Brain microvascular endothelial cell (primary cell): ENCODE results near the gene PHLDA1.

Experiments
- DNase-seq: peaks from one replicate; pipeline ENCODE4 v3.0.0-alpha.2; 2020
- H3K27ac ChIP-seq: fragments of 250-450 bp; sonication (Bioruptor Pico); 2 replicates; pipeline ENCODE4 v1.5.1; 2020; ENCODE audit warnings: mild to moderate bottlenecking, moderate library complexity
- H3K27me3 ChIP-seq: fragments of 250-450 bp; sonication (Bioruptor Pico); replicated peaks from 2 replicates; pipeline ENCODE4 v1.5.1; 2020; ENCODE audit warnings: mild to moderate bottlenecking
- H3K36me3 ChIP-seq: fragments of 250-450 bp; sonication (Bioruptor Pico); replicated peaks from 2 replicates; pipeline ENCODE4 v1.5.1; 2020; ENCODE audit warnings: mild to moderate bottlenecking
- H3K4me3 ChIP-seq: 2 replicates; pipeline ENCODE4 v1.5.1; 2011; ENCODE audit warnings: low read depth, mild to moderate bottlenecking, control low read depth, low read length, moderate library complexity
- CTCF ChIP-seq: IDR thresholded peaks from 2 replicates; pipeline ENCODE4 v1.5.1; 2011; ENCODE audit warnings: low read depth, mild to moderate bottlenecking, moderate library complexity, low read length, control low read depth, inconsistent platforms; ENCODE audit errors: missing control alignments
- in situ Hi-C: cut with HindIII; loops from 2 replicates; pipeline ENCODE4 v1.10.0; 2017; ENCODE audit warnings: low sequenced_read_pairs, low pct_ligation_motif_present

PHLDA1 gene

GRCh38 chr12:76060111-76060510 lies 28.5 kb upstream of the PHLDA1 start:
- no peak overlapping the region for H3K4me3 ChIP-seq
- TF ChIP-seq CTCF, result no peak
- DNase-seq, result no peak
- peaks cover 50% of the 10 kb centered on the region for H3K36me3 ChIP-seq
- no peaks in the 10 kb centered on the region for H3K27me3 ChIP-seq
- in situ Hi-C loops, result no loop called here
- no peak overlapping the region for H3K27ac ChIP-seq

GRCh38 chr12:76057326-76057725 lies 25.8 kb upstream of the PHLDA1 start:
- no peak for DNase-seq
- Histone ChIP-seq H3K27ac (no peak overlapping the region), H3K27me3 (no peaks in the 10 kb centered on the region), H3K36me3 (peaks cover 63% of the 10 kb centered on the region), H3K4me3 (no peak overlapping the region)
- TF ChIP-seq CTCF, result no peak
- in situ Hi-C loops, result no loop called here

- H3K36me3 ChIP-seq, result peaks cover 62% of the 10 kb centered on the region
- H3K27ac ChIP-seq, result no peak overlapping the region
- DNase-seq, result no peak
- TF ChIP-seq CTCF, result peak; percentile 25
- H3K4me3 ChIP-seq, result no peak overlapping the region
- H3K27me3 ChIP-seq, result no peaks in the 10 kb centered on the region
- in situ Hi-C loops, result no loop called here
Observed at GRCh38 chr12:76055393-76055792, 23.8 kb upstream of the PHLDA1 start.

GRCh38 chr12:76049575-76050251 lies 18.1 kb upstream of the PHLDA1 start:
- Histone ChIP-seq H3K36me3 (peaks cover 52% of the 10 kb centered on the region), H3K4me3 (no peak overlapping the region), H3K27ac (no peak overlapping the region), H3K27me3 (no peaks in the 10 kb centered on the region)
- no peak for DNase-seq
- TF ChIP-seq CTCF, result no peak
- in situ Hi-C loops, result loop anchor here (25.0 kb wide), 1 partner anchor 512 kb away; no protein-coding TSS in a partner anchor

GRCh38 chr12:76047742-76048141 lies 16.2 kb upstream of the PHLDA1 start:
- H3K27me3 ChIP-seq, result no peaks in the 10 kb centered on the region
- DNase-seq, result no peak
- no peak for TF ChIP-seq CTCF
- no peak overlapping the region for H3K4me3 ChIP-seq
- H3K36me3 ChIP-seq, result peaks cover 49% of the 10 kb centered on the region
- H3K27ac ChIP-seq, result no peak overlapping the region
- in situ Hi-C loops, result loop anchor here (25.0 kb wide), 1 partner anchor 510 kb away; no protein-coding TSS in a partner anchor

GRCh38 chr12:76047060-76047459 lies 15.5 kb upstream of the PHLDA1 start:
- peaks cover 44% of the 10 kb centered on the region for H3K36me3 ChIP-seq
- no peak overlapping the region for H3K4me3 ChIP-seq
- in situ Hi-C loops, result loop anchor here (25.0 kb wide), 1 partner anchor 510 kb away; no protein-coding TSS in a partner anchor
- H3K27ac ChIP-seq, result no peak overlapping the region
- DNase-seq, result no peak
- H3K27me3 ChIP-seq, result no peaks in the 10 kb centered on the region
- no peak for TF ChIP-seq CTCF
